Activated naive CD4-positive, alpha-beta T cell treated with anti-CD3 and anti-CD28 coated beads, Interleukin-2, amount 10 ng/mL, durations not matched to agents 7 days and 5 days (primary cell): ENCODE data around the gene FABP2.
"Not testable (repeated sequence)": the region's sequence is repeated elsewhere in the genome, so short reads cannot be mapped to it uniquely, and the experiment has no call there.

ENCODE experiments used
- CTCF ChIA-PET: fragments of 350-600 bp; sonication (Branson Sonifier 250); formaldehyde crosslinking; loops from one replicate; lab custom pipeline; 2021; ENCODE audit warnings: antibody characterized with exemption; lab: Charles Lee
- DNase-seq: peaks from one replicate; pipeline ENCODE4 v3.0.0-alpha.2; 2020
- H3K27ac Mint-ChIP-seq: one replicate; pipeline ENCODE4 v1.8.0; 2021; ENCODE audit warnings: mild to moderate bottlenecking, moderate library complexity, mixed read lengths
- H3K27me3 Mint-ChIP-seq: one replicate; pipeline ENCODE4 v1.8.0; 2021; ENCODE audit warnings: mild to moderate bottlenecking, mixed read lengths
- H3K36me3 Mint-ChIP-seq: one replicate; pipeline ENCODE4 v1.8.0; 2021; ENCODE audit warnings: mixed read lengths
- H3K4me1 Mint-ChIP-seq: one replicate; pipeline ENCODE4 v1.8.0; 2021; ENCODE audit warnings: mixed read lengths
- H3K4me3 Mint-ChIP-seq: one replicate; pipeline ENCODE4 v1.8.0; 2021; ENCODE audit warnings: mild to moderate bottlenecking, moderate library complexity, mixed read lengths
- H3K9me3 Mint-ChIP-seq: one replicate; pipeline ENCODE4 v1.8.0; 2021; ENCODE audit warnings: mixed read lengths

FABP2 gene

GRCh38 chr4:119299741-119300100, 22.2 kb downstream of the FABP2 start:
- Mint-ChIP-seq H3K36me3 (peaks cover 36% of the 10 kb centered on the region), H3K4me1 (peaks cover 38% of the 10 kb centered on the region), H3K9me3 (no peaks in the 10 kb centered on the region), H3K27me3 (no peaks in the 10 kb centered on the region), H3K27ac (peak overlapping the region; percentile 98), H3K4me3 (peak overlapping the region; percentile 85)
- no peak for DNase-seq
- CTCF ChIA-PET = interaction anchor here (0.9 to 1.9 kb wide), 5 partner anchors 87 to 771 kb away, joined by 3 to 9 read pairs (median 5); partner anchors contain the start of gene USP53

- CTCF ChIA-PET = interaction anchor here (1.3 to 1.9 kb wide), 4 partner anchors 86 to 318 kb away, joined by 5 to 9 read pairs (median 5); partner anchors contain the start of gene USP53
- H3K9me3 Mint-ChIP-seq = no peaks in the 10 kb centered on the region
- H3K27ac Mint-ChIP-seq = peak overlapping the region; percentile 98
- H3K4me3 Mint-ChIP-seq = peak overlapping the region; percentile 85
- peaks cover 36% of the 10 kb centered on the region for H3K36me3 Mint-ChIP-seq
- no peak for DNase-seq
- peaks cover 38% of the 10 kb centered on the region for H3K4me1 Mint-ChIP-seq
- H3K27me3 Mint-ChIP-seq = no peaks in the 10 kb centered on the region
Observed at GRCh38 chr4:119299260-119299671, 22.7 kb downstream of the FABP2 start.

- Mint-ChIP-seq H3K27me3 (no peaks in the 10 kb centered on the region), H3K36me3 (peaks cover 39% of the 10 kb centered on the region), H3K4me1 (peaks cover 38% of the 10 kb centered on the region), H3K9me3 (no peaks in the 10 kb centered on the region), H3K4me3 (peak overlapping the region; percentile 85), H3K27ac (no peak overlapping the region)
- DNase-seq = no peak
- CTCF ChIA-PET = interaction anchor here (1.2 to 1.8 kb wide), 5 partner anchors 9 to 526 kb away, joined by 4 to 6 read pairs (median 5); no protein-coding TSS in a partner anchor
Observed at GRCh38 chr4:119297795-119298194, 24.1 kb downstream of the FABP2 start.

- Mint-ChIP-seq H3K36me3 (peaks cover 46% of the 10 kb centered on the region), H3K27me3 (no peaks in the 10 kb centered on the region), H3K4me1 (peaks cover 30% of the 10 kb centered on the region), H3K4me3 (no peak overlapping the region), H3K9me3 (no peaks in the 10 kb centered on the region), H3K27ac (no peak overlapping the region)
- no peak for DNase-seq
- CTCF ChIA-PET = interaction anchor here (1.4 kb wide), 1 partner anchor 252 kb away, joined by 5 read pairs; no protein-coding TSS in a partner anchor
Observed at GRCh38 chr4:119296356-119296755, 25.6 kb downstream of the FABP2 start.

GRCh38 chr4:119290598-119290997, 31.3 kb downstream of the FABP2 start:
- peaks cover 10% of the 10 kb centered on the region for H3K36me3 Mint-ChIP-seq
- H3K27me3 Mint-ChIP-seq = no peaks in the 10 kb centered on the region
- no peaks in the 10 kb centered on the region for H3K4me1 Mint-ChIP-seq
- DNase-seq = no peak
- no peaks in the 10 kb centered on the region for H3K9me3 Mint-ChIP-seq
- no peak overlapping the region for H3K4me3 Mint-ChIP-seq
- CTCF ChIA-PET = interaction anchor here (2.8 kb wide), 1 partner anchor 249 kb away, joined by 17 read pairs; no protein-coding TSS in a partner anchor
- no peak overlapping the region for H3K27ac Mint-ChIP-seq

GRCh38 chr4:119289313-119289712, 32.6 kb downstream of the FABP2 start:
- no peak for DNase-seq
- Mint-ChIP-seq H3K4me3 (no peak overlapping the region), H3K4me1 (peaks cover 7% of the 10 kb centered on the region), H3K27ac (no peak overlapping the region), H3K27me3 (no peaks in the 10 kb centered on the region), H3K36me3 (peaks cover 10% of the 10 kb centered on the region), H3K9me3 (no peaks in the 10 kb centered on the region)
- CTCF ChIA-PET = interaction anchor here (2.8 kb wide), 1 partner anchor 248 kb away, joined by 17 read pairs; no protein-coding TSS in a partner anchor

- H3K4me1 Mint-ChIP-seq = peaks cover 12% of the 10 kb centered on the region
- peak; percentile 47 for DNase-seq
- CTCF ChIA-PET = interaction anchor here (0.7 to 1.1 kb wide), 7 partner anchors 11 to 252 kb away, joined by 3 to 15 read pairs (median 6); no protein-coding TSS in a partner anchor
- H3K9me3 Mint-ChIP-seq = no peaks in the 10 kb centered on the region
- no peaks in the 10 kb centered on the region for H3K27me3 Mint-ChIP-seq
- H3K36me3 Mint-ChIP-seq = no peaks in the 10 kb centered on the region
- H3K27ac Mint-ChIP-seq = no peak overlapping the region
- H3K4me3 Mint-ChIP-seq = no peak overlapping the region
Observed at GRCh38 chr4:119286377-119287002, 35.4 kb downstream of the FABP2 start.

GRCh38 chr4:119284876-119285780, 36.8 kb downstream of the FABP2 start:
- Mint-ChIP-seq H3K4me3 (peak overlapping the region; percentile 53), H3K27ac (peak overlapping the region; percentile 13), H3K4me1 (peaks cover 14% of the 10 kb centered on the region), H3K9me3 (no peaks in the 10 kb centered on the region), H3K27me3 (no peaks in the 10 kb centered on the region), H3K36me3 (peaks cover 6% of the 10 kb centered on the region)
- DNase-seq = no peak
- CTCF ChIA-PET = interaction anchor here (0.9 kb wide), 1 partner anchor 243 kb away, joined by 3 read pairs; no protein-coding TSS in a partner anchor

GRCh38 chr4:119281393-119281792, 40.5 kb downstream of the FABP2 start:
- H3K4me3 Mint-ChIP-seq = no peak overlapping the region
- H3K27me3 Mint-ChIP-seq = no peaks in the 10 kb centered on the region
- no peak for DNase-seq
- no peak overlapping the region for H3K27ac Mint-ChIP-seq
- CTCF ChIA-PET = no interaction called here
- no peaks in the 10 kb centered on the region for H3K9me3 Mint-ChIP-seq
- peaks cover 10% of the 10 kb centered on the region for H3K36me3 Mint-ChIP-seq
- peaks cover 19% of the 10 kb centered on the region for H3K4me1 Mint-ChIP-seq

GRCh38 chr4:119279945-119280344, 42.0 kb downstream of the FABP2 start:
- H3K27me3 Mint-ChIP-seq, H3K9me3 Mint-ChIP-seq, H3K27ac Mint-ChIP-seq, DNase-seq, H3K4me3 Mint-ChIP-seq: not testable (repeated sequence)
- Mint-ChIP-seq H3K4me1 (peaks cover 15% of the 10 kb centered on the region), H3K36me3 (peaks cover 10% of the 10 kb centered on the region)
- CTCF ChIA-PET = interaction anchor here (0.7 kb wide), 1 partner anchor 501 kb away, joined by 3 read pairs; no protein-coding TSS in a partner anchor

- not testable (repeated sequence) for H3K9me3 Mint-ChIP-seq, H3K4me3 Mint-ChIP-seq, H3K27me3 Mint-ChIP-seq, H3K27ac Mint-ChIP-seq, DNase-seq
- peaks cover 10% of the 10 kb centered on the region for H3K36me3 Mint-ChIP-seq
- H3K4me1 Mint-ChIP-seq = peaks cover 13% of the 10 kb centered on the region
- CTCF ChIA-PET = interaction anchor here (0.7 kb wide), 1 partner anchor 501 kb away, joined by 3 read pairs; no protein-coding TSS in a partner anchor
Observed at GRCh38 chr4:119279541-119279940, 42.4 kb downstream of the FABP2 start.

GRCh38 chr4:119271361-119272085, 50.4 kb downstream of the FABP2 start:
- Mint-ChIP-seq H3K9me3 (no peaks in the 10 kb centered on the region), H3K4me3 (no peak overlapping the region), H3K4me1 (no peaks in the 10 kb centered on the region), H3K27ac (no peak overlapping the region), H3K36me3 (peaks cover 13% of the 10 kb centered on the region), H3K27me3 (no peaks in the 10 kb centered on the region)
- CTCF ChIA-PET = no interaction called here
- no peak for DNase-seq

GRCh38 chr4:119268466-119268865, 53.5 kb downstream of the FABP2 start:
- Mint-ChIP-seq H3K4me3 (no peak overlapping the region), H3K27me3 (no peaks in the 10 kb centered on the region), H3K4me1 (peaks cover 3% of the 10 kb centered on the region), H3K27ac (no peak overlapping the region), H3K9me3 (peaks cover 2% of the 10 kb centered on the region), H3K36me3 (peaks cover 22% of the 10 kb centered on the region)
- CTCF ChIA-PET = no interaction called here
- no peak for DNase-seq
